Urothelium cell line (cell line): Measurements from ENCODE around the gene TRAPPC2.
"Not testable (repeated sequence)": the region's sequence is repeated elsewhere in the genome, so short reads cannot be mapped to it uniquely, and the experiment has no call there.

ENCODE experiments used
- DNase-seq: peaks from one replicate; pipeline ENCODE4 v3.0.0; 2011; ENCODE audit warnings: low spot score, mixed read lengths
- FAIRE-seq: peaks from 2 replicates; lab custom pipeline; 2011; peaks lifted over from hg19 to GRCh38; lab: Jason Lieb, UNC

Gene TRAPPC2

DNA sequence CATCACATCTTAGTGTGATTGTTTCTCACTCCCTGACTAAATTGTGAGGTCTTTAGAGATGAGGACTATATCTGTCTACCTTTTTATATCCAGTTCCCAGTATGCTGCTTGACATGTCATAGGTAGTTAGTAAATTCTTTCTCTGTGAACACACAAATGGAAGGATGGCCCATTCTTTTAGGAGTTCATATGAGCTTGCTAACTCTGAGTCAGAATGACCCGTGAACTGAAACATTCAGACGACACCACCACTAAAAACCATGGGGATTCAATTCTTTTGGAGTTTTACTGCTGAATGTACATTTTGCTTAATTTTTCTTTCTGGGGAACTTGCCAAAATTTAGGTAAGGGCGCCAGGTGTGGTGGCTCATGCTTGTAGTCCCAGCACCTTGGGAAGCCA lies 14.1 kb upstream of the TRAPPC2 start:
- FAIRE-seq, result no peak
- no peak for DNase-seq

DNA sequence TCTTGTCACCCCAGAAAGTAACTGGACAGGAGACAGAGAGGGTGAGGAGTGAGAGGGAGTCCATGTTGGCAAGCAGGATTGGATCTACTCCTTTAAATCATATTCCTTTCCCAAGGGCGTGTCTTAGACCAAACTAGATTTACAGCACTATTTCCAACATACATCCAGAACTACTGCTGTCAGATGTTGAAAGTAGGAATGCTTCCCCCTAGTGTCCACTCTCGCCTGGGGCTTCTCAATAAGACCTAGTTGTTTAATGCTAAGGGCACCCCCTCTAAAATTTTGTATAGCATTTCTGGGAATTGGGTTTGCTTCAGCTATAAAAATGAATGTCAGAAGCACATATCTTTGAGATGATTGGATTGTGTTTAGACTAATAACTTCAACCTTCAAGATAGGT lies 13.4 kb upstream of the TRAPPC2 start:
- FAIRE-seq, result no peak
- no peak for DNase-seq

DNA sequence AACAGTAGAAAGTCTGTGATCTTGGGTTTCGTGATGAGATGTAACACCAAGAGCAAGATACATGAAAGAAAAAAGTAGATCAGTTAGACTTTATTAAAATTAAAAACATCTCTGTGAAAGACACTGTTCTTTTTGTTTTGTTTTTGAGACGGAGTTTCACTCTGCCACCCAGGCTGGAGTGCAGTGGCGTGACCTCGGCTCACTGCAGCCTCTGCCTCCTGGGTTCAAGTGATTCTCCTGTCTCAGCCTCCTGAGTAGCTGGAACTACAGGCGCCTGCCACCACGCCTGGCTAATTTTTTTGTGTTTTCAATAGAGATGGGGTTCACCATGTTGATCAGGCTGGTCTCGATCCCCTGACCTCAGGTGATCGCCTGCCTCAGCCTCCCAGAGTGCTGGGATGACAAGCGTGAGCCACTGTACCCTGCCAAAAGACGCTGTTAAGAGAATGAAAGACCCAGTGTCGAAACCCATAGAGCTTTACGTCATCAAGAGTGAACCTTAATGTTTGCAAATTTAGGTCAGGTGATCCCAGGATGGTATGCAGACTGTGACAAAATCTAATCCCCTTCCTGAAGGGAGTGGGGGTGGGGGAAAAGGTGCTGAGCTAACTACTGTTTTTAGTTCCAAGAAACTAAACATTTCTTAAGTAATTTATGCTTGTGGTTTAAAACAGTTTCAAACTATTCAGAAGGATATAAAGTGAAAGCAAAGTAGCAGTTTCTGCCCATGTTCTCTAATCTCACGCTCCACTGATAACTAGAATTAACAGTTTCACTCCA lies 8.2 kb upstream of the TRAPPC2 start:
- FAIRE-seq (no peak), DNase-seq (no peak)

DNA sequence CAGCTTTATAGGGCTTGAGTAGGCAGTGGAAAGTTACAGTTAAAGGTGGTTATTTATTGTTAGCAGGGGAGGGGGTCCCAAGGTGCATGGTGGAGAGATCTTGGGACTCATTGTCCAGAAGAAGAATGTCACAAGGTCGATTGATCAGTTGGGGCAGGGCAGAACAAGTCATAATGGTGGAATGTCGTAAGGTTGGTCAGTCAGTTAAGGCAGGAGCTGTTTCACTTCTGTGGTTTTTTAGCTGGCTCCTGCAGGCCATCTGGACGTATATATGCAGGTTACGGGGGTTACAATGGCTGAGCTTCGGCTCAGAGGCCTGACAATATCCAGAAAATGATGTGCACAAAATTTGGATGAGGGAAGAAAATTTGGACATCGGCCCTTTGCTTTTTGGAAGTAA lies 7.3 kb upstream of the TRAPPC2 start:
- no peak for FAIRE-seq
- DNase-seq, result no peak

DNA sequence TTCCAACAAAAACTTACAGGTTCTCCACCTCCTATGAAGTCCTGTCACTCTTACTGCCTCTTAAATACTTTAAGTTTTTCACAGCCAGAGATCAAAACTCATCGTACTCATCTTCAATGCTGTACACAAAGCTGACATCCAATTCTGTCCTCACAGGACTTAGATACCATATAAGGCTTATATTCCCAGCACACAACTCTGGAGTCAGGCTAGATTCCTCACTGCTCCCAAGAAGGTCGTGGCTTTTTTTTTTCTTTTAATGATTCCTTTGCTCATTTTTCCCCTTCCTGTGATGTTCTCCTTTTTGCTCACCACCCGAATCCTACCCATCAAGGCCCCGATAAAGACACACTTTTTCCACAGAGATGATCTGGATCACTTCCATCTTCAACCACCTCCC lies 914 bp downstream of the TRAPPC2 start:
- DNase-seq (no peak), FAIRE-seq (no peak)

DNA sequence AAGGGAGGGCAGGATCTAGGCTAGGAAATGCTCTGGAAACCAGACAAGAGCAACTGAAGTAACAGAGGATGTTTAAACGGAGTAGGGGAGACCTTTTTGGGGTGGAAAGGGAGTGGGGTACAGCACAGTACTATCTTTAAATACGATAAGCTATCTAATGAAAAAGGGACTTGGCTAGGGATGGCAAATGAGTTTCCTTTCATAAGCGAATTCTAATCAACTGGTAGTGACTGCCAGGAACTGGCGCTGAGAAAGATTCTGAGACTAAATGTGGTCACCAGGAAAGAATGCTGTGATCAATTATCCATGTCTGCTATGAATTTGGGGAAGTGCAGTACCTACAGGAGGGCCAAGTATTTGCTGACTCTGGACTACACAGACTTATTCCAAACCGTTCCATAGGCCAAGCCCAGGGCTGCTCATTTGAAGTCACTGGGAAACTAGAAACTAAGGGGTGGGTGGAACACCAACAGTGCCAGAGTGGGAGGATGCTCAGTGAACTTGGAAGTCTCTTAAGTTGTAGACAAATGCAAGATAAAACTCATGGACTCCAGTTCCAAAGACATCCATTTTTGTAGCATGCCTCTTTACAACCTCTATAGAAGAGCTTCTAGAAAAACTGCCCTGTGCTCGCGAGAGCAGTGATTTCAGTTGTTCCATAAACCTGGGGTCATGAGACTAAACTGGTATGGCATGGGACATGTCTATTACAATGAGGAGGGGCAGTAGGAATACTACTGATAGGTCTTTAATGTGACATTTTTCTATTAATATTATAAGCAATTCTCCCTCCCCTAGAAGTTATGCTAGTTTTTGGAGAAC lies 2.0 kb downstream of the TRAPPC2 start:
- no peak for DNase-seq
- no peak for FAIRE-seq

DNA sequence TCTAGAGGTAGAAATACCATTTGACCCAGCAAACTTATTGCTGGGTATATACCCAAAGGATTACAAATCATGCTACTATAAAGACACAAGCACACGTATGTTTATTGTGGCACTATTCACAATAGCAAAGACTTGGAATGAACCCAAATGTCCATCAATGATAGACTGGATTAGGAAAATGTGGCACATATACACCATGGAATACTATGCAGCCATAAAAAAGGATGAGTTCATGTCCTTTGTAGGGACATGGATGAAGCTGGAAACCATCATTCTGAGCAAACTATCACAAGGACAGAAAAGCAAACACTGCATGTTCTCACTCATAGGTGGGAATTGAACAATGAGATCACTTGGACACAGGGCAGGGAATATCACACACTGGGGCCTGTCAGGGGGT lies 3.9 kb downstream of the TRAPPC2 start:
- not testable (repeated sequence) for DNase-seq, FAIRE-seq

DNA sequence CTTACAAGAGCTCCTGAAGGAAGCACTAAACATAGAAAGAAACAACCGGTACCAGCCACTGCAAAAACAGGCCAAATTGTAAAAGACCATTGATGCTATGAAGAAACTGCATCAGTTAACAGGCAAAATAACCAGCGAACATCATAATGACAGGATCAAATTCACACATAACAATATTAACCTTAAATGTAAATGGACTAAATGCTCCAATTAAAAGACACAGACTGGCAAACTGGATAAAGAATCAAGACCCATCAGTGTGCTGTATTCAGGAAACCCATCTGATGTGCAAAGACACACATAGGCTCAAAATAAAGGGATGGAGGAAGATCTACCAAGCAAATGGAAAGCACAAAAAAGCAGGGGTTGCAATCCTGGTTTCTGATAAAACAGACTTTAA lies 7.8 kb downstream of the TRAPPC2 start:
- DNase-seq, FAIRE-seq: not testable (repeated sequence)

DNA sequence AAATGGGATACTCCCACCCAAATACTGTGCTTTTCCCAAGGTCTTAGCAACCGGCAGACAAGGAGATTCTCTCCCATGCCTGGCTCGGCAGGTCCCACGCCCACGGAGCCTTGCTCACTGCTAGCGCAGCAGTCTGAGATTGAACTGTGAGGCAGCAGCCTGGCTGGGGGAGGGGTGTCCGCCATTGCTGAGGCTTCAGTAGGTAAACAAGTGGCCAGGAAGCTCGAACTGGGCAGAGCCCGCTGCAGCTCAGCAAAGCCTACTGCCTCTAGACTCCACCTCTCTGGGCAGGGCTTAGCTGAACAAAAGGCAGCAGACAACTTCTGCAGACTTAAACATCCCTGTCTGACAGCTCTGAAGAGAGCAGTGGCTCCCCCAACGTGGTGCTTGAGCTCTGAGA lies 9.5 kb downstream of the TRAPPC2 start:
- not testable (repeated sequence) for FAIRE-seq

DNA sequence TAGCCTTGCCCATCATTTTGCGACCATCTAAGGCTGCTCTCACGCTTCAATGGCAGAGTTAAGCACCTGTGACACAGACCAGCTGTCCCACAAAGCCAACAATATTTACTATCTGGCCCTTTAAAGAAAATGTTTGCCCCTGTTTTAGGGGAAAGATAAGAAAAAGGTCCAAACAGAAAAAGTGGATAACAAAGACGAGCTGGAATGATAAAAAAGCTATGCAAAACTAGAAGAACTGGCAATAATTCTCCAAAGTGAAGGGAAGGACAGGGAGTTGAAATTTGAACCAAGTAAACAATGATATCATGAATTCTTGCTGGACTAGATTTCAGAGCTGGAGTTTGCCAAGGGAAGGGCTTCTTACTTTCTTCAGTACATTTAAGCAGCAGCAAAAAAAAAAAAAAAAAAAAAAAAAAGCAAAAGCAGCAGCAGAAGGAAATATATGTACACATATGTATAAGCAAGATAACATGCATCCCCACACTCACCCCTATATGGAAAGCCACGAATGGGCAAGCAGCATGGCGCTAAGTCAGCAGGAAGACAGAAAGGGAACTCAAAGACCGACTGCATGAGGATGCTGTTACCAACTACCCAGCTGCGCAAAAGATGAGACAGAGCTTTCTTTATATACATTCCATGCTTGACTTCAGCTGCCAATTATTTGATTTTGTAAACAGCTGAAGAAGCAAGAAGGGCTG lies 12.5 kb downstream of the TRAPPC2 start:
- no peak for DNase-seq
- no peak for FAIRE-seq

More for the DNA sequence above, 9.5 kb downstream of the TRAPPC2 start:
- not testable (repeated sequence) for DNase-seq

DNA sequence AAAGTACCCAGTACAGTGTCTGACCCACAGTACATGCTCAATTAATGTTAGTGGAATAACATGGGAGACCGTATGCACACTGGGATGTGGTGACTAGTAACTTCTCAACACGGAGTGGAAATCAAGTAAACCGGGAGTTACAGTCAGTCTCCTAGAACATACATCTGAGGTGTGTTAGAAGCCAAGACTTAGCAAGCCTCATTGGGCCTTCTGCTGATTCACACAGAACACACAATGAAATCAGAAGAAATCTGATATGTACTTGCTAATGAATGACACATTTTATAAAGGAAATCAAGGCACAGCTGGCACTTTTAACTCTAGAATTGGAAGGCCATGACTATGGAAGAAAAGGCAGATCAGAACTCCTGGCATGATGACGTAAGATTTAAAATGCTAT lies 13.0 kb downstream of the TRAPPC2 start:
- FAIRE-seq (no peak), DNase-seq (no peak)

DNA sequence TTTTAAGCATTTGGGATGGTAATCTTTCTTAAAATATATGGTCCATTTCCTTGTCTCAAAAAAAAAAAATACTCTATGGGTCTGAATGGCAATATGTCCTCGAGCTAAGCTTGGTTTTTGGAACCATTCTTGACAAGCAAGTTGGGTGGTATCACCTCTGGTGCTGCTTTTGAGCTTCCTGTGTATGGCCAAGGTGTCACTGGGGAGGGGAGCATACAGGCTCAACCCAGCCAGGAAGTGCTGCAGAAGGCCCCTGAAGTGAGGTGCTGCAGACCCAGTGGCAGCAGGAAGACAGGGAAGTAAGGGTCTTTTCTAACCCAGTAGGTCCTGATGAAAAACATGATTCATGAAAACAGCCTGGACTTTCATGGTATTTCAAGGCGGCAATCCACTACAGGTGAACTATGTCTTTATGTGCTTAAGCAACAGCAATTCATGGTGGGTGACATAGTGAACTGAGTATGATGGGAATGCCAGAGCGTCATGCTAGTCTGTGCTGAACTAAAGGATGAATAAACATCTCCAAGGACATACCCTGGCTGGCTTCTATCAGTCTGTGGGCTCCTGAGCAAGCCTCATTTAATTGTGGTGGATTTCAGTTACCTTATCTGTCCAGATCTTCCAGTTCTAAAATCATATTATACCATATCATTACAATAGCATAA lies 15.1 kb downstream of the TRAPPC2 start:
- no peak for FAIRE-seq

DNA sequence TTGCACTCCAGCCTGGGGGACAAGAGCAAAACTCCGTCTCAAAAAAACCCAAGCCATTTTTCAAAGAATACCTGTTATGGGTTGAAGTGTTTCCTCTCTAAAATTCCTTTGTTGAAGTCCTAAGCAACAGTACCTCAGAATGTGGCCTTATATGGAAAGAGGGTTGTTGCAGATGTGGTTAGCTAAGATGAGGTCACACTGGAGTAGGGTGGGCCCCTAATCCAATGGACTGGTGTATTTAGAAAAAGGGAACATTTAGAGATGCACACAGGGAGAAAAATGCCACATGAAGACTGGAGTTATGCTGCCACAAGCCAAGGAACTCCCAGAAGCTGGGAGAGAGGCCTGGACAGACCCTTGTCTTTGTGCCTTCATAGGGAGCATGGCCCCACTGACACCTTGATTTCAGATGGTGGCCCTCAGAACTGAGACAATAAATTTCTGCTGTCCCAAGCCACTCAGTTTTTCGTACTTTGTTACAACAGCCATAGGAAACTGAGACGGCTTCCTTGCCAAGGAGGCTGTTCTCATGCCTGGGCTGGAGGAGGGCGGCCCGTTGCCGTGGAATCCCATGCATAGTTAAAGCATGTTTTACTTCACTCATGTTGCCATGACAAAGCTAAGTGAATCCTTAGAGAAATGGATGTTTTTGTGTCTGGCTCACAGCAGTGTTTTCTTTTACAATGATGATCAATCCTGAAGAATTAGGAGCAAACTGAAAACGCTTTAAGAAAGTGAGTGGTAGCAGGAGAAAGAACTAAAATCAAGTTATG lies 16.5 kb downstream of the TRAPPC2 start:
- DNase-seq, result no peak
- FAIRE-seq, result no peak

More for the DNA sequence above, 15.1 kb downstream of the TRAPPC2 start:
- no peak for DNase-seq

DNA sequence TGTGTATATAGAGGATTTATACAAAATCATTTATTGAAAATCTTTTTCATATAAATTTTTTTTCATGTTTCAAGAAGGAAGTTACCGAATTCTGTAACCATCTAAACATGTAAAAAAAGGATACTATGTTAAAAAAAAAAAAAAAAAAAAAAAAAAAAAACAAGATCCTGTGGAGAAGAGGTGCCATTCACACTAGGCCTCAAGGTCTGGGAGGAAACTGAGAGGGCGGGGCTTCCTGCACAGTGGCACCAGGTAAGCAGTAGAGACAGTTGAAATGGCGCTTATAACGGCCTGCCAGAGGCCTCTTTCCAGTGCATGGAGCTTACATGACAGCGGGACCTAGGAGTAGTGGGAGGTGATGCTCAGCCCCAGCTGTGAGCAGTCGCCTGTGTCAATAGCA lies 17.5 kb downstream of the TRAPPC2 start:
- FAIRE-seq (no peak), DNase-seq (no peak)

DNA sequence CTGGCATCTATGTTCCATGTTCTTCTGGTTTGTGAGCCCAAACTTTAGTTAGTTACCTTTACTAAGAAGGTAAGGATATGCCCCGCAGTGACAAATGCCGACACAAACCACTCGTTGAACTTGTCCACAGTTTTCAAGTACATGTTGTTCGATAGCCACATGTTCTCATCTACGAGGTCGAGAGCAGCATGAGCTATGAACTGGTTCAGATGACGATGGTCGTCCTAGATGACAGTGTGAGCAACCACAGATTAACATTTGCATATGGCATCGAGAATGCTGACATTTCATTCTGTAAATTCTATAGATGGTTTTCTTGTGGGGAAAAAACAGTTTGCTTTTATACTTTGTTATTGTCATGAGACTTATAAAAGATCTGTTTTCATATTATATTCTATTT lies 18.0 kb downstream of the TRAPPC2 start:
- no peak for FAIRE-seq
- no peak for DNase-seq

DNA sequence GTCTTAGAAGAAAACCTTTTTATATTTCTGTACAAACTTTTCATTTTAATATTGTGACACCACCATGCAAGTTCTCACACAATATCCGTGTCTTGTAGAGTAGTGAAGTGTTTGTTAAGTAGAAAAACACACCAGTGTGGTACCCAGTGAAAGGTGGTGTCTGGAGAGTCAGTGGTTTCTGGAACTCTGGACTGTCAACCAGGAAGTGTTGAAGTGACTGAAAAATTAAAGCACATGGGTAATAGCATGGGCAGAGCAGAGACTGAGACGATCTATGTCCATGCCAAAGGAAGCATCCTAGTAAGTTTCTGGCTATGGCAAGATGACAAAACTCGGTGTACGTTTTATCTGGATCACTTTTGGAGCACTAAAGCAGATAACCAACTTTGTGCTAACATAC lies 23.3 kb downstream of the TRAPPC2 start:
- FAIRE-seq, result no peak
- no peak for DNase-seq

DNA sequence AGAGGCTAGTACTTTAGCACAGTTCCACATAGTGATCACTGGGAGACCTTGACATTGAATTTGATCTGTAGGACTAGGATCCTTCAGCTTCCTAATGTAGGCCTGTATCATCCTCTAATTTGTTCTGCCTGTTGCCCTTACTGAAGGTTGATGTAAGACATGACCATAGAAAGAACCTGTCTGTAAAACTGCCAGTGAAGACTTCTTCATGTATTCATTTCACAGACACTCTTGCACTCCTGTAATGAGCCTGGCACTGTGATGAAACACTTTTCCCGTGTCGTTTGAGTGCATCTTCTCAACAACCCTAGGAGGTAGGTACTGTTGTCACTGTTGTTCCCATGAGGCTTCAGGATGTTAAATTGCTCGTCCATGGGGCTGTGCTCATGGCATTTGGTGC lies 30.8 kb downstream of the TRAPPC2 start:
- DNase-seq (no peak), FAIRE-seq (no peak)

DNA sequence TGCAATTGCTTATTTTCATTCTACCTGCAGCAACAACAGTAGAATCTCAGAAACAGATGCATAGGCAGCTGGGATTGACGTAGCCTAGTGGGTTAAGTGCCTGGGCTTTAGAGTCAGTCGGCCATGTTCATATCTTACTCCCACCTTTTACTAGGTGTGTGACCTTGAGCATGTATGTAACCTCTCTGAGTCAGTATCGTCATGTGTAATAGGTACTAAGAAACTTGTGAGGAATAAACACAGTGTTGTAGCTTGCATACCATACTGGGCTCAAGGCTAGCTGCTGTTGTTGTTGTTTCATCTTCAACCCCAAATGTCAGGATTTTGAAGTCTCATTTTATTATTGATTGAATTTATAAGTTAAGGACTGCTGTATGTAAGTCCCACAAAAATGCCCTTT lies 31.3 kb downstream of the TRAPPC2 start:
- FAIRE-seq (no peak), DNase-seq (no peak)

DNA sequence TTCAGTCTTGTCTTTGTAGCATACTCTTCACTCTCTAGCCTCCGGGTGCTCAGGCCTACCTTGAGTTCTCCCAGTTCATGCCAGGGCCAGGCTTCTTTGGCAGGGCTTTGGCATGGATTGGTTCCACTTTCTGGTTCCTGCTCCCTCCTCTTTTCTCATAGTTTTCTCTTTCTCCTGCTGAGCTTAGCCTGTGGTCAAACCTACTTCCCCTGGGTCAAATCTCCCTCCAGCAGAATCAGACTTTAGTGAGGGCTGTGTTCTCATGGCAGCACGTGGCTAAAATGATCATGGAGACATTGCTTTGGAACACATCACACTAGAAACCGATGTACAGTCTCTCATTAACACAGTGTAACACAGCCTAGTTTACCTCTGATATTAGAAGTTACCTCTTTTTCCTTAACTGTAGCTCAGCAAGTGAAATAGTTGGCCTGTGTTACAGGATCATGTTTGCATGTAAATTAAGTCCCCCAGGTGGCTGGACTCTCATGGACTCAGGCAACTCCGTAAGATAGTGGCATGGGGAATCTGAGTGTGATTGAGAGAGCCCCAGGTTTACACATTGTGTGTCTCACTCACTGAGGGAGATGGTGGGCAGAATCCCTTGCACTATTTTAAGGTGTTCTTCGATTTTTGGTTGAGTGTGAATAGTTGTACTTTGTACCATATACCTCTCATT lies 32.2 kb downstream of the TRAPPC2 start:
- DNase-seq (no peak), FAIRE-seq (no peak)

DNA sequence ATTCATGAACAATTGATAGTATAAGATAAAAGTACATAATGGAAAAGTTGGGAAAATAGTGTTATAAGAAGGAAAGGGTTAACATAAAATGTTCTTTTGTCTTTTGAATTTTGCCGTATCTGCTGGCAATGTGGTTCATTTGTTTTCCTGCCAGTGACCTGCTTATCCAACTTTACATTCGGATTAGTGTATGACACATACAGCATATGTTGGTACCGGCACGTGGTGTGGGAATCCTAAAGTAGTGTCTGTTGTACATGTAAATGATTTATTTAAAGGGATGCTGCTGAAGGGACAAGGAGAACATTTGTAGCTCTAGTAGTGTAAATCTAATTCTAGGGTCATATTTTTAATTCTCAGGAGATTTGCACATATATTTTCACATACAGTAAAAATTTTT lies 34.0 kb downstream of the TRAPPC2 start:
- FAIRE-seq, result no peak
- DNase-seq, result no peak
